Measurements from ENCODE around the gene IL24. TPM values are rescaled to one million over a fixed set of nuclear protein-coding genes. Genes with fewer than 3 reads are reported as not detected.

The IL24 gene
- total and polyA plus RNA-seq, 10 of the 15 experiments (the other 5 are each of a cell fraction or from before 2014, with no cell fraction given), result 0.05 to 19.8 (median 0.35) TPM; not detected in 1

DNA sequence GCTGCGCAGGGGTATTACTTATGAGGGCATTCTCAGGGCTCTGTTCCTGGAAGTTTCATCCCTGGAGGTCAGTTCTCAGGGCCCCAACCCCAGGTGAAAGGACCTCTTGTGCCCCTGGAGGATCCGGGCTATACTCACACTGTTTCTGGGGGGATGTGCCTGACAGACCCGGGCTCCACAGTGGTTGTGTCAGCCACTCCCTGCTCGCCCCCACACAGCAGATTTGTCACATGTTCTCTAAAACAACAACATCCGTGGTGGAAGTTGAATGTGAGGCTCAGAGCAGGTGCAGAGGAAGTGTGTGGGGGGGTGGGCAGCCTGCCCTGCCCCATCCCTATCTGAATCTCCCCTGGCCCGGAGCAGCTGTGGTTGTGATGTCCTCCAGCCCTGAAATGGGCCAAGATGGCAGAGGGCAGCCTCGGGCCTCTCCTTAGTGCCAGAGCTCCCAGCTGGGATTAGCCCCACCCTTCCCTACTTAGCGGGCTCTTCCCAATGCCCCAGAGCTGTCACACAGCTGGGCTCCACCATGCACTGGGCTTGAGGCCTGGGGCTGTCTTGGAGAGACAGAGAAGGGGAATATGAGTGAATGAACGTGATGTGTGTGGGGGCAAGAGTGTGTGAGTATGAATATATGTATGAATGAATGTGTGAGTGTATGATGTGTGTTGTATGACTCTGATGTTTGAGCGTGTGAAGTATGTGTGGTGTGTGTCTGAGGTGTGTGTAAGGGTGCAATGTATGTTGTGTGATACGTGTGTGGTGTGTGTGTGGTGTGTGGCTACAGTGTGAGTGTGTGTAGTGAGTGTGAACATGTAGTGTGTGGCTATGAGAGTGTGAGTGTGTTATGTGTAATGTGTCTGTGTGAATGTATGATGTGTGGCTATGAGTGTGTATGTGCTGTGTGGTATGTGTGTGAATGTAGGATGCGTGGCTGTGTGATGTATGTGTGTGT, 26.0 kb downstream of the IL24 start (continued):
- TF ChIP-seq, protein P1, sequence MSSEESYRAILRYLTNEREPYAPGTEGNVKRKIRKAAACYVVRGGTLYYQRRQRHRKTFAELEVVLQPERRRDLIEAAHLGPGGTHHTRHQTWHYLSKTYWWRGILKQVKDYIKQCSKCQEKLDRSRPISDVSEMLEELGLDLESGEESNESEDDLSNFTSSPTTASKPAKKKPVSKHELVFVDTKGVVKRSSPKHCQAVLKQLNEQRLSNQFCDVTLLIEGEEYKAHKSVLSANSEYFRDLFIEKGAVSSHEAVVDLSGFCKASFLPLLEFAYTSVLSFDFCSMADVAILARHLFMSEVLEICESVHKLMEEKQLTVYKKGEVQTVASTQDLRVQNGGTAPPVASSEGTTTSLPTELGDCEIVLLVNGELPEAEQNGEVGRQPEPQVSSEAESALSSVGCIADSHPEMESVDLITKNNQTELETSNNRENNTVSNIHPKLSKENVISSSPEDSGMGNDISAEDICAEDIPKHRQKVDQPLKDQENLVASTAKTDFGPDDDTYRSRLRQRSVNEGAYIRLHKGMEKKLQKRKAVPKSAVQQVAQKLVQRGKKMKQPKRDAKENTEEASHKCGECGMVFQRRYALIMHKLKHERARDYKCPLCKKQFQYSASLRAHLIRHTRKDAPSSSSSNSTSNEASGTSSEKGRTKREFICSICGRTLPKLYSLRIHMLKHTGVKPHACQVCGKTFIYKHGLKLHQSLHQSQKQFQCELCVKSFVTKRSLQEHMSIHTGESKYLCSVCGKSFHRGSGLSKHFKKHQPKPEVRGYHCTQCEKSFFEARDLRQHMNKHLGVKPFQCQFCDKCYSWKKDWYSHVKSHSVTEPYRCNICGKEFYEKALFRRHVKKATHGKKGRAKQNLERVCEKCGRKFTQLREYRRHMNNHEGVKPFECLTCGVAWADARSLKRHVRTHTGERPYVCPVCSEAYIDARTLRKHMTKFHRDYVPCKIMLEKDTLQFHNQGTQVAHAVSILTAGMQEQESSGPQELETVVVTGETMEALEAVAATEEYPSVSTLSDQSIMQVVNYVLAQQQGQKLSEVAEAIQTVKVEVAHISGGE (CRISPR knock-in tag; IDR thresholded peaks at IDR 0.05), result no peak
- no peak for TF ChIP-seq ATF2 (IDR thresholded peaks at IDR 0.05; ENCODE audit: low read length)
- TF ChIP-seq, protein P2, sequence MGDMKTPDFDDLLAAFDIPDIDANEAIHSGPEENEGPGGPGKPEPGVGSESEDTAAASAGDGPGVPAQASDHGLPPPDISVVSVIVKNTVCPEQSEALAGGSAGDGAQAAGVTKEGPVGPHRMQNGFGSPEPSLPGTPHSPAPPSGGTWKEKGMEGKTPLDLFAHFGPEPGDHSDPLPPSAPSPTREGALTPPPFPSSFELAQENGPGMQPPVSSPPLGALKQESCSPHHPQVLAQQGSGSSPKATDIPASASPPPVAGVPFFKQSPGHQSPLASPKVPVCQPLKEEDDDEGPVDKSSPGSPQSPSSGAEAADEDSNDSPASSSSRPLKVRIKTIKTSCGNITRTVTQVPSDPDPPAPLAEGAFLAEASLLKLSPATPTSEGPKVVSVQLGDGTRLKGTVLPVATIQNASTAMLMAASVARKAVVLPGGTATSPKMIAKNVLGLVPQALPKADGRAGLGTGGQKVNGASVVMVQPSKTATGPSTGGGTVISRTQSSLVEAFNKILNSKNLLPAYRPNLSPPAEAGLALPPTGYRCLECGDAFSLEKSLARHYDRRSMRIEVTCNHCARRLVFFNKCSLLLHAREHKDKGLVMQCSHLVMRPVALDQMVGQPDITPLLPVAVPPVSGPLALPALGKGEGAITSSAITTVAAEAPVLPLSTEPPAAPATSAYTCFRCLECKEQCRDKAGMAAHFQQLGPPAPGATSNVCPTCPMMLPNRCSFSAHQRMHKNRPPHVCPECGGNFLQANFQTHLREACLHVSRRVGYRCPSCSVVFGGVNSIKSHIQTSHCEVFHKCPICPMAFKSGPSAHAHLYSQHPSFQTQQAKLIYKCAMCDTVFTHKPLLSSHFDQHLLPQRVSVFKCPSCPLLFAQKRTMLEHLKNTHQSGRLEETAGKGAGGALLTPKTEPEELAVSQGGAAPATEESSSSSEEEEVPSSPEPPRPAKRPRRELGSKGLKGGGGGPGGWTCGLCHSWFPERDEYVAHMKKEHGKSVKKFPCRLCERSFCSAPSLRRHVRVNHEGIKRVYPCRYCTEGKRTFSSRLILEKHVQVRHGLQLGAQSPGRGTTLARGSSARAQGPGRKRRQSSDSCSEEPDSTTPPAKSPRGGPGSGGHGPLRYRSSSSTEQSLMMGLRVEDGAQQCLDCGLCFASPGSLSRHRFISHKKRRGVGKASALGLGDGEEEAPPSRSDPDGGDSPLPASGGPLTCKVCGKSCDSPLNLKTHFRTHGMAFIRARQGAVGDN (IDR thresholded peaks at IDR 0.05), result peak; percentile 96
- peak; percentile 46; the same call in 1 of the 2 replicates for TF ChIP-seq BCL11A (IDR thresholded peaks at IDR 0.05; ENCODE audit: low read depth, low read length)
- TF ChIP-seq RELB (IDR thresholded peaks at IDR 0.05; ENCODE audit: low read depth), result peak; percentile 63
- peak; percentile 89 for TF ChIP-seq MXI1 (IDR thresholded peaks at IDR 0.05; ENCODE audit: low read depth, low read length)
- TF ChIP-seq MTA3 (IDR thresholded peaks at IDR 0.05; ENCODE audit: borderline replicate concordance, low read length), result no peak
- peak; percentile 72; the same call in 1 of the 2 replicates for TF ChIP-seq YY1 (IDR thresholded peaks at IDR 0.05; ENCODE audit: low read depth, low read length)
- TF ChIP-seq CBX3 (IDR thresholded peaks at IDR 0.05; ENCODE audit: borderline replicate concordance, low read depth), result no peak
- TF ChIP-seq SRF (IDR thresholded peaks at IDR 0.05; ENCODE audit: low read depth in 2 of 2, low read length in 2 of 2), result no peak
- peak; percentile 61; the same call in 1 of the 2 replicates for TF ChIP-seq MTA2 (IDR thresholded peaks at IDR 0.05; ENCODE audit: low read depth)
- peak; percentile 29; the same call in 1 of the 2 replicates for TF ChIP-seq PKNOX1 (IDR thresholded peaks at IDR 0.05)
- TF ChIP-seq RAD21 (IDR thresholded peaks at IDR 0.05; ENCODE audit: insufficient read depth, low read depth, low read length), result no peak; the same call in 1 of the 2 replicates
- peak; percentile 58 for TF ChIP-seq USF1 (IDR thresholded peaks at IDR 0.05; ENCODE audit: borderline replicate concordance, extremely low read length, insufficient read depth, low read depth, low read length)
